ENCODE measurements around the gene SMOC1. TPM values are rescaled to one million over a fixed set of nuclear protein-coding genes. Genes with fewer than 3 reads are reported as not detected.

Gene SMOC1
- total and polyA plus RNA-seq, 7 donors, result 3.2 to 10.6 (median 6.2) TPM

GRCh38 chr14:69913686-69914085 is 34.5 kb downstream of the SMOC1 start:
- Histone ChIP-seq H3K4me3 (no peak overlapping the region), H3K27me3 (ENCODE audit: insufficient read depth in 3 of 3, low read length in 2 of 3) (peaks cover 0 to 5% (median 0%) of the 10 kb centered on the region in 3 donors), H3K27ac (no peak overlapping the region), H3K4me1 (peaks cover 2% of the 10 kb centered on the region), H3K9me3 (no peaks in the 10 kb centered on the region), H3K36me3 (ENCODE audit: insufficient read depth in 1 of 2, low read depth in 1 of 2) (no peaks in the 10 kb centered on the region)
- TF ChIP-seq, protein P1, sequence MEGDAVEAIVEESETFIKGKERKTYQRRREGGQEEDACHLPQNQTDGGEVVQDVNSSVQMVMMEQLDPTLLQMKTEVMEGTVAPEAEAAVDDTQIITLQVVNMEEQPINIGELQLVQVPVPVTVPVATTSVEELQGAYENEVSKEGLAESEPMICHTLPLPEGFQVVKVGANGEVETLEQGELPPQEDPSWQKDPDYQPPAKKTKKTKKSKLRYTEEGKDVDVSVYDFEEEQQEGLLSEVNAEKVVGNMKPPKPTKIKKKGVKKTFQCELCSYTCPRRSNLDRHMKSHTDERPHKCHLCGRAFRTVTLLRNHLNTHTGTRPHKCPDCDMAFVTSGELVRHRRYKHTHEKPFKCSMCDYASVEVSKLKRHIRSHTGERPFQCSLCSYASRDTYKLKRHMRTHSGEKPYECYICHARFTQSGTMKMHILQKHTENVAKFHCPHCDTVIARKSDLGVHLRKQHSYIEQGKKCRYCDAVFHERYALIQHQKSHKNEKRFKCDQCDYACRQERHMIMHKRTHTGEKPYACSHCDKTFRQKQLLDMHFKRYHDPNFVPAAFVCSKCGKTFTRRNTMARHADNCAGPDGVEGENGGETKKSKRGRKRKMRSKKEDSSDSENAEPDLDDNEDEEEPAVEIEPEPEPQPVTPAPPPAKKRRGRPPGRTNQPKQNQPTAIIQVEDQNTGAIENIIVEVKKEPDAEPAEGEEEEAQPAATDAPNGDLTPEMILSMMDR (IDR thresholded peaks at IDR 0.05), result no peak
- DNase-seq (no peak), ATAC-seq (no peak)
- WGBS, 3 donors, result 80 to 85% (median 82%) methylated on average over 1 of the region's 1 CpG
- intact Hi-C loops (cut with DNase I), result no loop called here

DNA sequence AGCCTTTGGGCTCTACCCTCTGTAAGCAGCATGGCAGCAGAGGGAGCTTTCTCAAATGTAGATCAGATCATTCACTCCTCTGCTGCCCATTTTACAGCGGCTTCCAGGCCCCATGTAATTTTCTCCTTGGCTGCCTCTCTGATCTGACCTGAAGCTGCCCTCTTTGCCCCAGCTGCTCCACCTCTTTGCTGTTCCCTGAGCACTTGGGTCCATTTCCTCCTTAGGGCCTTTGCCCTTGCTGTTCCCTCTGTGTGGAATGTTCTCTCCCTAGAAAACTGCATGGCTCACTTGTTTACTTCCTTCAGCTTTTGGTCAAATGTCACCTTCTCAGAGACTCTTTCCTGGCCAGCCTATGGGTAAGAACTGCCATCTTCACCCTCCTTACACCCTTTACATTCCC is 37.2 kb downstream of the SMOC1 start:
- ATAC-seq (no peak), DNase-seq (no peak)
- Histone ChIP-seq H3K36me3 (ENCODE audit: insufficient read depth in 1 of 2, low read depth in 1 of 2) (no peaks in the 10 kb centered on the region), H3K9me3 (no peaks in the 10 kb centered on the region), H3K4me3 (no peak overlapping the region), H3K4me1 (no peaks in the 10 kb centered on the region), H3K27ac (no peak overlapping the region), H3K27me3 (ENCODE audit: insufficient read depth in 3 of 3, low read length in 2 of 3) (peaks cover 0 to 5% (median 0%) of the 10 kb centered on the region in 3 donors)
- TF ChIP-seq, protein P1 (IDR thresholded peaks at IDR 0.05), result no peak
- intact Hi-C loops (cut with DNase I), result no loop called here
- WGBS, 3 donors, result 70 to 76% (median 75%) methylated on average over 1 of the region's 1 CpG

DNA sequence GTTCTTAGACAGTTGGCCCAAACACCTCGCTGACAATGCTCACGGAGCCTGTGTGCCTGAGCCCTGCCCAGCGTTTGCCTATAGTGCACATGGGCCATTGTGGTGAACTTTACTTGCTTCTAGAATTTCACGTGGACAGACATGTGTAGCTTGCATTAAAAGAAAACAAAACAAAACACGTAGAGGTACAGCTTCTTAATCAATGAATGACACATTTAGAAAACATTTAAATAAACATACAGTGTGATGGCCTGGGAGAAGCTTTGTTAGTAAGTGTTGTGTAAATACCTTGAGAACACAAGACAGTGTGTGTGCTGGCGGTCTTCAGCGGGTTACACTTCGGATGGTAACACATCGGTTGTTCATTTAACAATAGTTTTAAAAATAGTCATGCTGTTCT is 38.1 kb downstream of the SMOC1 start:
- Histone ChIP-seq H3K9me3 (no peaks in the 10 kb centered on the region), H3K27me3 (ENCODE audit: insufficient read depth in 3 of 3, low read length in 2 of 3) (peaks cover 0 to 5% (median 0%) of the 10 kb centered on the region in 3 donors), H3K27ac (no peak overlapping the region), H3K4me3 (no peak overlapping the region), H3K36me3 (ENCODE audit: insufficient read depth in 1 of 2, low read depth in 1 of 2) (no peaks in the 10 kb centered on the region), H3K4me1 (no peaks in the 10 kb centered on the region)
- TF ChIP-seq, protein P1 (IDR thresholded peaks at IDR 0.05), result no peak
- DNase-seq (no peak), ATAC-seq (no peak)
- intact Hi-C loops (cut with DNase I), result no loop called here
- 80 to 89% (median 81%) methylated on average over 9 of the region's 9 CpGs for WGBS, 3 donors

DNA sequence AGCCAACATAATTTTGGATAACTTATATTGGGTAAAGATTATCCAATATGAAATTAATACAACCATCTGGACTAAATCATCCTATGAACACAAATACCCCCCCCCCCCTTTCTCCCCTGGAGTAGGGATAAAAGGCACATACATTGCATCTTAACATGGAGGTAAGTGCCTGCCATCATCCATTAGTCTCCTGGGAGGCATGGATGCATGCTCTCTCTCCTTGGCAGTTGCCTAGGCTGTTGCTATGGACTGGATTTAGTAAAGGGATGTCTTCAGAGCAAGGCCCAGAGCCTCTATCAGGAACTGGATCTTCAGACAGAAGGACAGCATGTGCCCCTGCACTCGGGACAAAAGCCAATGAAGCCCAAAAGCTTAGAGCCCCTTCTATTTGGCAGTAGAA is 40.6 kb downstream of the SMOC1 start:
- DNase-seq, result no peak
- Histone ChIP-seq H3K36me3 (ENCODE audit: insufficient read depth in 1 of 2, low read depth in 1 of 2) (no peaks in the 10 kb centered on the region), H3K27ac (no peak overlapping the region), H3K9me3 (no peaks in the 10 kb centered on the region), H3K4me3 (no peak overlapping the region), H3K27me3 (ENCODE audit: insufficient read depth in 3 of 3, low read length in 2 of 3) (peaks cover 0 to 5% (median 0%) of the 10 kb centered on the region in 3 donors), H3K4me1 (no peaks in the 10 kb centered on the region)
- TF ChIP-seq, protein P1 (IDR thresholded peaks at IDR 0.05), result no peak
- intact Hi-C loops (cut with DNase I), result no loop called here
- ATAC-seq, result no peak
- WGBS, 3 donors, result 59 to 83% (median 71%) methylated on average over 1 of the region's 1 CpG

- no peaks in the 10 kb centered on the region for H3K4me1 ChIP-seq
- H3K27me3 ChIP-seq (ENCODE audit: insufficient read depth in 3 of 3, low read length in 2 of 3), result peaks cover 0 to 2% (median 0%) of the 10 kb centered on the region in 3 donors
- WGBS, 3 donors, result 93 to 97% (median 95%) methylated on average over 9 of the region's 9 CpGs
- no peaks in the 10 kb centered on the region for H3K36me3 ChIP-seq (ENCODE audit: insufficient read depth in 1 of 2, low read depth in 1 of 2)
- no peak overlapping the region for H3K4me3 ChIP-seq
- H3K27ac ChIP-seq, result no peak overlapping the region
- TF ChIP-seq, protein P1 (IDR thresholded peaks at IDR 0.05), result no peak
- ATAC-seq (no peak), DNase-seq (no peak)
- intact Hi-C loops (cut with DNase I), result no loop called here
- no peaks in the 10 kb centered on the region for H3K9me3 ChIP-seq
These were observed 41.8 kb downstream of the SMOC1 start for GRCh38 chr14:69921052-69921451.

All from psoas muscle (tissue), 8 donors.